ENCODE data around the gene RPS27A. TPM values are rescaled to one million over a fixed set of nuclear protein-coding genes. Genes with fewer than 3 reads are reported as not detected.
"Not testable (repeated sequence)": the region's sequence is repeated elsewhere in the genome, so short reads cannot be mapped to it uniquely, and the experiment has no call there.

The RPS27A gene
- total RNA-seq, 2 experiments from 2014 or later: 1,457 to 1,492 TPM

- TF ChIP-seq, protein P1, sequence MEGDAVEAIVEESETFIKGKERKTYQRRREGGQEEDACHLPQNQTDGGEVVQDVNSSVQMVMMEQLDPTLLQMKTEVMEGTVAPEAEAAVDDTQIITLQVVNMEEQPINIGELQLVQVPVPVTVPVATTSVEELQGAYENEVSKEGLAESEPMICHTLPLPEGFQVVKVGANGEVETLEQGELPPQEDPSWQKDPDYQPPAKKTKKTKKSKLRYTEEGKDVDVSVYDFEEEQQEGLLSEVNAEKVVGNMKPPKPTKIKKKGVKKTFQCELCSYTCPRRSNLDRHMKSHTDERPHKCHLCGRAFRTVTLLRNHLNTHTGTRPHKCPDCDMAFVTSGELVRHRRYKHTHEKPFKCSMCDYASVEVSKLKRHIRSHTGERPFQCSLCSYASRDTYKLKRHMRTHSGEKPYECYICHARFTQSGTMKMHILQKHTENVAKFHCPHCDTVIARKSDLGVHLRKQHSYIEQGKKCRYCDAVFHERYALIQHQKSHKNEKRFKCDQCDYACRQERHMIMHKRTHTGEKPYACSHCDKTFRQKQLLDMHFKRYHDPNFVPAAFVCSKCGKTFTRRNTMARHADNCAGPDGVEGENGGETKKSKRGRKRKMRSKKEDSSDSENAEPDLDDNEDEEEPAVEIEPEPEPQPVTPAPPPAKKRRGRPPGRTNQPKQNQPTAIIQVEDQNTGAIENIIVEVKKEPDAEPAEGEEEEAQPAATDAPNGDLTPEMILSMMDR (IDR thresholded peaks at IDR 0.05): no peak
- POLR2A ChIA-PET: interaction anchor here (0.7 to 1.4 kb wide), 5 partner anchors 9 to 22 kb away, joined by 3 to 5 read pairs (median 3); partner anchors contain the start of genes CLHC1 and RPS27A
Measured at GRCh38 chr2:55247025-55247424, 14.5 kb downstream of the RPS27A start.

GRCh38 chr2:55252832-55253231 lies 20.3 kb downstream of the RPS27A start:
- no peaks in the 10 kb centered on the region for H3K27me3 Mint-ChIP-seq
- DNase-seq: no peak
- H3K36me3 Mint-ChIP-seq (ENCODE audit: low read depth): peaks cover 26% of the 10 kb centered on the region
- no peak overlapping the region for H3K4me3 Mint-ChIP-seq
- ChIA-PET CTCF (interaction anchor here (1.0 kb wide), 1 partner anchor 179 kb away, joined by 3 read pairs; no protein-coding TSS in a partner anchor), POLR2A (interaction anchor here (1.4 kb wide), 1 partner anchor 12 kb away, joined by 3 read pairs; no protein-coding TSS in a partner anchor)
- TF ChIP-seq, protein P1 (IDR thresholded peaks at IDR 0.05): no peak
- H3K4me1 Mint-ChIP-seq (ENCODE audit: low read depth): no peaks in the 10 kb centered on the region
- no peak for ATAC-seq
- H3K27ac Mint-ChIP-seq: no peak overlapping the region
- H3K9me3 Mint-ChIP-seq: no peaks in the 10 kb centered on the region
- intact Hi-C loops (cut with micrococcal nuclease): no loop called here

More at GRCh38 chr2:55247025-55247424, 14.5 kb downstream of the RPS27A start:
- intact Hi-C loops (cut with micrococcal nuclease): no loop called here
- no peaks in the 10 kb centered on the region for H3K9me3 Mint-ChIP-seq
- CTCF ChIA-PET: no interaction called here
- no peak overlapping the region for H3K27ac Mint-ChIP-seq
- H3K4me1 Mint-ChIP-seq (ENCODE audit: low read depth): no peaks in the 10 kb centered on the region
- no peak overlapping the region for H3K4me3 Mint-ChIP-seq
- no peaks in the 10 kb centered on the region for H3K27me3 Mint-ChIP-seq
- no peak for DNase-seq
- ATAC-seq: no peak
- H3K36me3 Mint-ChIP-seq (ENCODE audit: low read depth): peaks cover 32% of the 10 kb centered on the region

GRCh38 chr2:55259586-55259985 lies 27.1 kb downstream of the RPS27A start:
- DNase-seq; H3K27ac Mint-ChIP-seq; intact Hi-C loops (cut with micrococcal nuclease); ATAC-seq; H3K27me3 Mint-ChIP-seq; H3K4me3 Mint-ChIP-seq; H3K9me3 Mint-ChIP-seq; H3K4me1 Mint-ChIP-seq (ENCODE audit: low read depth): not testable (repeated sequence)
- CTCF ChIA-PET: interaction anchor here (1.0 kb wide), 1 partner anchor 25 kb away, joined by 3 read pairs; no protein-coding TSS in a partner anchor
- peaks cover 19% of the 10 kb centered on the region for H3K36me3 Mint-ChIP-seq (ENCODE audit: low read depth)
- POLR2A ChIA-PET: interaction anchor here (2.9 kb wide), 1 partner anchor 9 kb away, joined by 8 read pairs; the partner anchor contains the start of gene MTIF2

DNA sequence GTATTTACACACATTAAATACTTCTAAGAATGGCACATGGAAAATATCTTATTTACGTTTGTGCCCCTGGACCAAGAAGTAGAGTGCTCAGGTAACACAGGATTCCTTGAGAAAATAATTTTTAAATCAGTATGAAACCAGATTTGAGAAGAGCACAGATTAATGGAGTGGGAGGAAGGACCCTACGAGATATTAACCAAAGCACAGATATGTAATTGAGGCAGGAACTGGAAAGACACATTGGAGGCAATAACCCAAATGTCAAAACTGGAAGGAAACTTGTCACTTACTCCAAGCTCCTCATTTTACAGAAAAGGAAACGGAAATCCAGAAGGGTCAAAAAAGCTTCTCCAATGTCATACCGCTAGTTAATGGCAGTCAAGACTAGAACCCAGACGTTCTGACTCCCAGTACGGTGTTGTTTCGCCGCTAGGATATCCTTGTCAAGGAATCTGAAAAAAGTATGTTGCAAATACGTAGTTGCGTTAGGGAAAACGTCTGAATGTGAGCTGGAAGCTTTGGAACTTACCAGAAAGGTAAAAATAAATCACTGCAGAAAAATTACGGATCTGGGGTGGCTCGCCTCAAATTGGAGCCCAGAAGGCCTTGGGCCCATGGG lies 35.9 kb downstream of the RPS27A start:
- ChIA-PET CTCF (interaction anchor here (0.7 to 1.2 kb wide), 2 partner anchors 12 to 369 kb away, joined by 3 read pairs; no protein-coding TSS in a partner anchor), POLR2A (interaction anchor here (1.0 to 1.9 kb wide), 3 partner anchors 10 to 46 kb away, joined by 3 to 8 read pairs (median 5); no protein-coding TSS in a partner anchor)
- H3K4me1 Mint-ChIP-seq (ENCODE audit: low read depth): peaks cover 8% of the 10 kb centered on the region
- peak overlapping the region; percentile 95 for H3K4me3 Mint-ChIP-seq
- H3K27me3 Mint-ChIP-seq: no peaks in the 10 kb centered on the region
- no peaks in the 10 kb centered on the region for H3K9me3 Mint-ChIP-seq
- ATAC-seq (no peak), DNase-seq (no peak)
- intact Hi-C loops (cut with micrococcal nuclease): no loop called here
- peaks cover 23% of the 10 kb centered on the region for H3K36me3 Mint-ChIP-seq (ENCODE audit: low read depth)
- TF ChIP-seq, protein P1 (IDR thresholded peaks at IDR 0.05): no peak
- H3K27ac Mint-ChIP-seq: peak overlapping the region; percentile 94

DNA sequence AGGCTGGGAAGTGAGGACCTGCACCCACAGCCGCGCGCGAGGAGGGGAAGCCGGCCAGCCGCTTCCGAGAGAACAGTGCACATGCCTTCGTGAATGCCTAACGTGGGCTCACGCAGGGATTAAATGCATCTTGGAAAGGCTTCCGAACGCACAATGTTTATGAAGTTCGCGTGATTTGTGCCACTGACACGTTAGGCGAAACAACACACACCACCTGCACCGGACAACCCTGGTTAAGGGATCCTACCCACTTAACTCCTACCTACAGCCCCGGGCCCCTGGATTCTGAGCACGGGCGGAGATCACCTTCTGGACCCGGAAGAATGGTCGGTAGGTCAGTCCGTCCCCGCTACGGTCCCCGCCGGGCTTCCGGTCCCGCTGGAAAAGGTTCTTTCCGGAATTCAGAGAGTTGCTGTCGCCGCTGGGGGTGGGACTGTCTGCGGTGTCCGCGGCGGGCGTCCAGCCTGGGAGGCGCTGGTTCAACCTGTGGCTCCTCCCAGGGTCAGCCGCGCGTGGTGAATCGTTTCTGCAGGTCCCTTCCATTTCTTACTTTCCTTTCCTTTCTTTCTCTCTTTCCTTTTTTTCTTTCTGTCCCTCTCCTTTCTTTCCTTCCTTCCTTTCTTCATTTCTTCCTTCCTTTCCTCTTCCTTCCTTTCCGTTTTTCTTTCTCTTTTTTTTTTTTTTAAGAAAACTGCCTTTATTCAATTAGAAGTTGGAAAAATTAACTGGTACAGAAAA lies 36.6 kb downstream of the RPS27A start, which contains the start of gene MTIF2:
MTIF2 (minus strand) TSS at position 325 of the 738 bp plus-strand sequence. CDS start 5,373 bp downstream, outside the sequence.
- TF ChIP-seq, protein P1 (IDR thresholded peaks at IDR 0.05): no peak
- DNase-seq (peak; percentile 94), ATAC-seq (peak; percentile 98)
- Mint-ChIP-seq H3K27ac (peak within 1 kb of the TSS; percentile 94), H3K36me3 (ENCODE audit: low read depth) (peaks cover 17% of the 10 kb centered on the region), H3K4me1 (ENCODE audit: low read depth) (peaks cover 8% of the 10 kb centered on the region), H3K9me3 (no peaks in the 10 kb centered on the region), H3K27me3 (no peaks in the 10 kb centered on the region), H3K4me3 (peak within 1 kb of the TSS; percentile 95)
- CTCF ChIA-PET: interaction anchor here (1.2 kb wide), 1 partner anchor 369 kb away, joined by 3 read pairs; no protein-coding TSS in a partner anchor
- intact Hi-C loops (cut with micrococcal nuclease): no loop called here
- POLR2A ChIA-PET: interaction anchor here (1.0 to 2.0 kb wide), 4 partner anchors 11 to 46 kb away, joined by 3 to 8 read pairs (median 6); no protein-coding TSS in a partner anchor
